GM18873 (cell line): Measurements from ENCODE around the gene THADA.

ENCODE experiments used
- ATAC-seq: cut with Tn5 transposase; IDR thresholded peaks from one replicate; pipeline ENCODE4 v1.9.1; 2021; ENCODE audit warnings: mild to moderate bottlenecking, moderate library complexity, moderate number of reproducible peaks; ENCODE audit not compliant: unreplicated experiment, low FRiP score

Gene THADA

GRCh38 chr2:43268066-43268953 is 327.5 kb downstream of the THADA start:
- no peak for ATAC-seq

DNA sequence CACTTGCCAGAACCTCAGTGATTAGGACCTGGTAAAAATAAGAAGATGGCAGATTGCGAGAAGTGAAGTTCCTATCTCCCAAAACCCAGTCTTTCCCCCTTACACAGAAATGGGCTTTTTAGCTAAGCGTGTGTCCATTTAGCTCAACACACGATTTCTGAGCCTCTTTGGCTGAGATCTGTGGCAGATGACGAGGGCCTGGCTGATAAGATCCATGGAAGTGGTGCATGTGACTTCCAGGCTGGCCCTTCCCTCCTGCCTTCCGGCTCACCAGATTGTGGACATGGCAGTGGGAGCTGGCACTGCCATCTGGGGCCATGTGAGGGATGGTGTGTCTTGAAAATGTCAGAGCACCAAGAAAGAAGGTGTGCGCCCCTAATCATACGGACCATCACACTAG is 328.5 kb downstream of the THADA start:
- ATAC-seq, result no peak

DNA sequence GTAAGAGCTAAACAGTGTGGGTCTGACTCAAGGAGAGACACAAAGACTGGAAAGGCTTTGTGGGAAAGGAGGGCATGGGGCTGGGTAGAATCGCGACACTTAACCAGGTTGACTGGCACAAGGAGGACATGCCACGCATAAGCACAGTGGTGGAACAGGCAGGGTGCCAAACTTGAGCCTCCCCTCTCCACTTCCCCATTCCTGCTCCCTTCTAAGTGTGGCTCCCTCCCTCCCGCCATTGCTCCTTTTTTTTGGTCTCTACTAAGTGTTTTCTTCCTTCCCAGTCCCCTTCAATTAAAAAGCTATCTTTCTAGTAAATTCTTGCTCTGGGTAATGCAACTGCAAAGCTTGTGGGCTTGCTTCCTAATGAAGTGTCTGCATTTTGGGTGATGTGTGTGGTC is 329.1 kb downstream of the THADA start:
- no peak for ATAC-seq

- ATAC-seq, result no peak
Observed at GRCh38 chr2:43265421-43265820, 330.4 kb downstream of the THADA start.

GRCh38 chr2:43265001-43265400 is 330.8 kb downstream of the THADA start:
- no peak for ATAC-seq

GRCh38 chr2:43262951-43263350 is 332.9 kb downstream of the THADA start:
- ATAC-seq, result no peak

DNA sequence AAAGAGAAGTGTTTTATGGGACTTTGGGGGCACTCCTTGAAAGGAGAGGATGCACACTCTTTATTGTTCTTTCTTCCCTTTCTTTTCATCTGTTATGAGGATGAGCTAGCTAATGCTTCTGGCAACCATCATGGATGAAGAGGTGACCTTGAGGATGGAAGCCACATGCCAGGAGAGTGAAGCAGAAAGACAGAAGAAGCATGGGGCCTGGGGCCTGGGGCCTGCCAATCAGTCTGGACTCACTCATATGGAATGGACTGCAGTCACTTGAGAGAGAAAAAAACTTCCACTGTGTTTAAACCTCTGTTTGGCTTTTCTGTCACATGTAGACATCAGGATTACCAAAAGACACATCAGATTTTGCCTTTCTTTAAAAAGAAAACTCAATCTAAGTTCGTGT is 333.6 kb downstream of the THADA start:
- ATAC-seq, result no peak

- ATAC-seq, result no peak
Observed at GRCh38 chr2:43259512-43259911, 336.3 kb downstream of the THADA start.

DNA sequence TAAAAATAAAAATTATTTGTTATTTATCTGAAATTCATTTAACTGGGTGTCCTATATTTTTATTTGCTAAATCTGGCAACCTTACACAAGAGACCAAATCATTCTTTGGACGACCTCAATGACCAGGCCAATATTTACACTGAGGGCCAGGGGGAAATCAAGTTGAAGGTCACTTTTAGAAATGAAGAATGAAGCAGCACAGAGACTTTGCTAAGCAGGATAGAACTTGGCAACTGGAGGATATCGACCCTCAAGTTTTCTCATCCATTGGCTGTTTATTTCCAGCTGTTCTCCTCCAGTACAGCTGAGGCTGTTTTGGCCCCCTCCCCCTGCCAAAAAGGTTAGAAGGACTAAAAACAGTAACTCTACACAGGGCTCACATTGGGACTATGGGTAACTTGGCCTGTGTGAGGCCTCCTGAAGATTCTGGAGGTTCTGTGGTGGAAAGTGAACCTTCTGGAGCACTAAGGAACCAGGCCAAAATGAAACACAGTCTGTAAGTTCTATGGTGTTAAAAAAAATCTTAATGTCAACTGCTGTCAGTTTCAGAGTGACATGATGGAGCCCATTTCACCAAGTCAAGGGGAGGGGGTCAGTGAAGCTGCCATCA is 337.2 kb downstream of the THADA start:
- ATAC-seq, result no peak

DNA sequence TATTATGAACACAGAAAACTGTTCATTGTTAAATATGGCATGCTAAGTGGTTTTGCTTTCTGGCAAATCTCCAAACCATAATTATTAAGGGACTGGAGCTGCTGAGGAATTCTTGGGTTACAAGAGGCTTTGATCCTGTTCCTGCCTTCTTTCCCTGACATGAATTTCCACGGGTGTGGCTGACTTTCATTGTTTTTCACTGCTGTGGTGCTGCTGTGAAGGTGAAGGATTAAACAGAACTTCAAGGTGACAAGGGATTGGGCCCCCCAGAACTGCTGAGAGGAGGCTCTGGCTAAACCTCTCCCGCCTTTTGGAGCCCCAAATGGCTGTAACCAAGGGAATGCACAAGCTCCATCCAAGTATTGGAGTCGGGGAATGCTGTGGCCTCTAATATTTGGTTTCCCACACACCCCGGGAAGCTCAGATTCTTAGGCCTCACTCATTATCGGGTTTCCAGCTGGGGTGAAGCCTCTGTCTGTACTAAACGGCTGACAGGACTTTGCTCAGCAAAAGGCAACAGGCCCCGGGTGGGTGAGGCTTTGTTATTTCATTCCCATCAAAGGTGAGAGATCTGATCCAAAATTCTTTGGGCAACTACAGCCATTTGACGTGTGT is 340.4 kb downstream of the THADA start:
- ATAC-seq, result no peak

DNA sequence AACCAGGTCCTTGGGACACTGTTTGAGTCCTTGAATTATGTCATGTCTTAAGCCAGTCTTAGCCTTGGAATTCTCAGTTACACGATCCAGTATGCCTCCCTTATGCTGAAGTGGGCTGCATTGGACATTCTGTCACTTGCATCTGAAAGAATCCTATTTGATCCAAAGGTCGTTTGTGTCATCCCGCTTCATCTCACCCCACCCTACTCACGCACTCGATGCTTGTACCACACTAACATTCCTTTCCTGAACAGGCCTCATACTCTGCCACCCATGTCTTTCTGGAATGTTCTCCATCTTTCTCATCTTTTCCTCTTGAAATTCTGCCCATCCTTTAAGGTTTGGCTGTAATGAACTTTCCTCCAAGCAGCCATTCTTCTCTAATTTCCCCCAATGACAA is 341.5 kb downstream of the THADA start:
- ATAC-seq, result no peak

DNA sequence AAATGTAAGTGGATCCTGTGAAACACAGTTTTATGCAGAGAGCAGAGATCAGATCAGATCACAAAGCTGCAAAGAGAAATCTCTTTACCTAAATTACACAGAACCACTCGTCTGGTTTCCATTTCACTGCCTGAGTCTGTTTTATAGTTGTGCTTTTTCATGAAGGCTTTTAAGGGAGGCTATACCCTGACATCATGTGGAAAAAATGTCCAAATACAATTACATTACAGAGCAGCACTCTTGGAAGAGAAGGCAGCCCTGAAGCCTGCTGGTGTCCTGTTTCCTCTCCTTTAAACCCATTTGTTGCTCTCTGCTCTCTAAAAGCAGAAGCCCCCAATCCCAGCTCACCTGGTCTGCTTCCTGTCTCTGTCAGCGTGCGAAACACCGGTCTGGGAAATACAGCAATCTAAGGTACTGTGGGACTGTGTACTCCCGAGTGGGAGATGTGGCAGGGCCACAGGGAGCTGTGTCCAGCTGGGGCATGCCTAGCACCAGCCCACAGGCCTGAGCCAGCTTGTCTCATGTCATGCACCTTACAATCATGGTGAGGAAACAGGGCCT is 344.6 kb downstream of the THADA start:
- no peak for ATAC-seq

DNA sequence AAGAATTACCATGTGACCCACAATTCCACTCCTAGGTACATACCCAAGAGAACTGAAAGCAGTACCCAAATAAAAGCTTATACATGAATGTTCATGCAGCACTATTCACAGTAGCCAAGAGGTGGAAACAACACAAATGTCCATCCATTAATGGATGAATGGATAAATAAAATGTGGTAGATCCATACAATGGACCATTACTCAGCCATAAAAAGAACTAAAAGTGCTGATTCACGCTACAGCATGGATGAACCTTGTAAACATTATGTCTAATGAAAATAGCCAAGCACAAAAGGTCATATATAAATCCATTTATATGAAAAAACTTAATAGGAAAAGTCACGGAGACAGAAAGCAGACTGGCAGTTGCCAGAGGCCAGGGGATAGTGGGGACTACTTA is 345.8 kb downstream of the THADA start:
- ATAC-seq, result no peak

DNA sequence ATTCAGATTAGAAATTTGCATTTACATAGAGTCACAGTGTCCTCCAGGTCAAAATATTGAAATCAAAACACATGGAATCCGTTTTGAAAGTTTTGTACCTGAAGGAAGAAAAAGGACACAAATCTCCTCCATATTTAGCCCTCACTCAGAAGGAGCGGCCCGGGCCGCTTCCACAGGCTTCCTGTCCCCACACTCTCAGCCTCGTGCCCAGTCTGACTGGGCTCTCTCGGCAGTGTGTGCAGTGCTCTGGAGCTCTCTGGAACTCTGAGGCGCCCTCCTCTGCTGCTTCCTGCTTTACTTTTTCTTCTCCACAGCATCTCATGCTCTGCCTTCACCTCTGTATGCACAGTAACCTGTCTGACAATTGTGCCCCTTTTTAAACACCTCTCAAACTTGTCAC is 347.2 kb downstream of the THADA start:
- ATAC-seq, result no peak

- ATAC-seq, result no peak
Observed at GRCh38 chr2:43246641-43247040, 349.2 kb downstream of the THADA start.

DNA sequence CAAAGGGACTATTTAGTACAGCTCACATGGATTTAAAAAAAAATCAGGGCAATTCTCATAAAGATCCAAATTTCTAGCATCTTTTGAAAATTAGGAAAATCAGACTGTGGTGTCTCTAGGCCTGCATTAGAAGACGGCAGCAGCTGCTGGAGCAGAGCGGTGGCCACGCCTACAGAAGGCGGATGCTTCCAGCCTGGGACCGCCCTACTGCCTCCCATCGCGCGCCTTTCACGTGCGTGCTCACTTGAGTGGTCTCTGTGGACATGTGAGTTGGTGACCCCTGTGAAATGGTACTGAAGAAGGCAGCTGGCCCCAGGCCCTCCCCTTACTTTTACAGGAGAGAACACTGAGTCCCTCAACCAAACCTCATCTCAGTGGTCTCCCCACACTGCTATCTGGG is 354.3 kb downstream of the THADA start:
- no peak for ATAC-seq

DNA sequence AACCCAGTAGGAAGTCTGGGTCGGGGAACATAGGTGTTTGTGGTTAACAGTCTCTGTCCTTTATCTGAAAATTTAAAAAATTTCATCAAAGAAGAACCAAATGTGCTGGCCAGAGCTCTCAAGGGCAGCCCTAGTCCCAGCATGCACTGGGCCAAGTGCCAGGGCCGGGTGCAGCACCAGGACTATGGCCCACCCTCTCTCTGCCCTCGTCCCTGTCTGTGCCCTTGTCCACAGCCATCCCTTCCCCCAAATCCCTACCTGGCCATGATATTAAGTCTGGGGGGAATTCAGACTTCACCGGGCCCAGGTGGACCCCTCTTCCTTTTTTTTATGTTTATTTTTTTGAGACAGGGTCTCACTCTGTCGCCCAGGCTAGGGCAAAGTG is 355.1 kb downstream of the THADA start:
- no peak for ATAC-seq

DNA sequence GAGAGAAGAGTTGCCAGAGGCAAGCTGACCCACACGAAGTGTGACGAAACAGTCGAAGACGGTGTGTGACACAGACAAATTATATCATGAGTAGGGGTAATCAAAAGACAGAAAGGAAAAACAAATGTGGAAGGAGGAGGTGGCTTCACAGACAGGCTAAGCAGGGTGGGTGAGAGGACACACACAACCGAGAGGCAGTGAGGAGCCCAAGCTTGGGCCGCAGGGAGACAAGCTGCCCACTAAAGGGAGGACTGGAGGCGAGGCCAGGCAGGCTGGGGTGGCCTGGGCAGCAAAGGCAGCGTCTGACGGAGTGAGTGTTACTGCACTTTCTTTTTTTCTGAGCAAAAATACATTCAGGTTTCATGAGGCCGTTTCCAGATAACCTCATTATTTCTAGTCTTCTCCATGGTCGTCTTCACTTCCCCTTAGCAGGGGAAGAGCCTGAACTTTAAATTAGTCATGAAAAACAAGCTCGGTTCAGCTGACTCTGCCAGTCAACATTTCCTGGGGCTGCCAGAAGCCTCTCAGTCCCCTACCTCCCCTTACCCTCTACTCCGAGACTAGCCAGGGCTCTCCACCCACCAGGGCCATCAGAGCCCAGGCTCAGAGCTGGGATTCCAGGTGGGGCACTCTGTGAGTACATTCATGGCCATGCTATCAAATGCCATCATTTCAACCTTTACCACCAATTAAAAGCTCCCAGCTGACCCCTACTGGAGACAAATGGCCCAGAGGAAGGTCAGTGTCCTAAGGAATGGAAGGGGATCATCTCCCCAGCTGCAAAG is 355.7 kb downstream of the THADA start:
- no peak for ATAC-seq

- no peak for ATAC-seq
Observed at GRCh38 chr2:43238813-43239212, 357.0 kb downstream of the THADA start.

DNA sequence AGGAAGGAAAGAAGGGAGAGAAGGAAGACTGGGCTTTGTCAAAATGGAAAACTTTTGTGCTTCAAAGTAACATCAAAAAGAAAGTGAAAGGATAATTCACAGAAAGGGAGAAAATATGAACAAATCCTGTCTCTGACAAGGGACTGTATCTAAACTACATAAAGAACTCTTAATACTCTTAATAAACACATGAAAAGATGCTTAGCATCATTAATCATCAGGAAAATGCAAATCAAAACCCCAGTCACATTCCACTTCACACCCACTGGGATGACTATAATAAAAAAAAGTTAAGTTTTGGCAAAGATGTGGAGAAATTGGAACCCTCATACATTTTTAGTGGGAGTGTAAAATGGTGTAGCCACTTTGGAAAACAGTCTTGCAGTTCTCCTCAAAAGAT is 357.7 kb downstream of the THADA start:
- ATAC-seq, result no peak
